Neuronal stem cell (in vitro differentiated cells): Measurements from ENCODE around the gene GLUD1.

ENCODE experiments used
- DNase-seq: peaks from one replicate; pipeline ENCODE4 v3.0.0-alpha.2; 2013; ENCODE audit warnings: low spot score
- H2AFZ ChIP-seq: one replicate; pipeline ENCODE4 v1.6.1; 2013; ENCODE audit warnings: mild to moderate bottlenecking, low read length, inconsistent platforms
- H2AK5ac ChIP-seq: 2 replicates; pipeline ENCODE4 v1.6.1; 2013; ENCODE audit warnings: low read depth, mild to moderate bottlenecking, inconsistent platforms, low read length, moderate library complexity, mixed read lengths
- H2BK120ac ChIP-seq: 2 replicates; pipeline ENCODE4 v1.6.1; 2013; ENCODE audit warnings: low read depth, mild to moderate bottlenecking, inconsistent platforms, low read length, moderate library complexity, mixed read lengths
- H2BK12ac ChIP-seq: one replicate; pipeline ENCODE4 v1.6.1; 2013; ENCODE audit warnings: low read length, inconsistent platforms
- H2BK15ac ChIP-seq: 2 replicates; pipeline ENCODE4 v1.6.1; 2013; ENCODE audit warnings: mild to moderate bottlenecking, low read length, inconsistent platforms, mixed read lengths
- H2BK5ac ChIP-seq: one replicate; pipeline ENCODE4 v1.6.1; 2013; ENCODE audit warnings: inconsistent platforms, mild to moderate bottlenecking, low read length, moderate library complexity
- H3K14ac ChIP-seq: one replicate; pipeline ENCODE4 v1.6.1; 2013; ENCODE audit warnings: low read length, inconsistent platforms
- H3K18ac ChIP-seq: 2 replicates; pipeline ENCODE4 v1.6.1; 2013; ENCODE audit warnings: low read length, inconsistent platforms
- H3K23ac ChIP-seq: 2 replicates; pipeline ENCODE4 v1.6.1; 2013; ENCODE audit warnings: low read depth, mild to moderate bottlenecking, mixed read lengths, low read length, inconsistent platforms; ENCODE audit not compliant: poor library complexity
- H3K27ac ChIP-seq: replicated peaks from 3 replicates; pipeline ENCODE4 v1.5.1; 2013; ENCODE audit warnings: low read length, inconsistent platforms
- H3K27me3 ChIP-seq, 3 experiments: 2 replicates each; pipeline ENCODE4 v1.6.1; 2013; ENCODE audit warnings: low read length in 3 of 3, mild to moderate bottlenecking in 2 of 3, inconsistent platforms in 1 of 3, low read depth in 1 of 3, mixed read lengths in 1 of 3, moderate library complexity in 1 of 3; ENCODE audit not compliant: control insufficient read depth in 3 of 3, insufficient read depth in 3 of 3
- H3K36me3 ChIP-seq, 2 donors: replicated peaks in 1 of 2; 2 replicates each; pipeline ENCODE4 v1.6.1; 2013; ENCODE audit warnings: low read length in 2 of 2; ENCODE audit not compliant: control insufficient read depth in 2 of 2, insufficient read depth in 2 of 2
- H3K4ac ChIP-seq: 2 replicates; pipeline ENCODE4 v1.6.1; 2013; ENCODE audit warnings: inconsistent platforms, mild to moderate bottlenecking, low read length, moderate library complexity
- H3K4me1 ChIP-seq, 2 donors: 1 replicate in 1 of 2; 2 replicates in 1 of 2; pipeline ENCODE4 v1.6.1; 2013; ENCODE audit warnings: low read length in 2 of 2, low read depth in 1 of 2; ENCODE audit not compliant: control insufficient read depth in 2 of 2, insufficient read depth in 1 of 2
- H3K4me2 ChIP-seq: one replicate; pipeline ENCODE4 v1.6.1; 2013; ENCODE audit warnings: mild to moderate bottlenecking, low read length, inconsistent platforms; ENCODE audit not compliant: insufficient read depth, poor library complexity, severe bottlenecking
- H3K4me3 ChIP-seq, 2 donors: 2 replicates each; pipeline ENCODE4 v1.5.1; 2013; ENCODE audit warnings: low read length in 2 of 2, mild to moderate bottlenecking in 2 of 2, inconsistent platforms in 1 of 2, moderate library complexity in 1 of 2
- H3K79me1 ChIP-seq: one replicate; pipeline ENCODE4 v1.6.1; 2013; ENCODE audit warnings: low read depth, mild to moderate bottlenecking, inconsistent platforms, low read length, moderate library complexity
- H3K9ac ChIP-seq: one replicate; pipeline ENCODE4 v1.6.1; 2013; ENCODE audit warnings: mild to moderate bottlenecking, low read depth, low read length, inconsistent platforms; ENCODE audit not compliant: poor library complexity
- H3K9me3 ChIP-seq, 2 donors: replicated peaks in 1 of 2; 2 replicates each; pipeline versions ENCODE3 to v1.6.1; 2013; ENCODE audit warnings: low read length in 2 of 2, mild to moderate bottlenecking in 2 of 2, inconsistent platforms in 1 of 2, low read depth in 1 of 2, mixed read lengths in 1 of 2, moderate library complexity in 1 of 2; ENCODE audit not compliant: control insufficient read depth in 2 of 2, insufficient read depth in 1 of 2
- H4K8ac ChIP-seq: one replicate; pipeline ENCODE4 v1.6.1; 2013; ENCODE audit warnings: low read depth, mild to moderate bottlenecking, inconsistent platforms, low read length, moderate library complexity
- H4K91ac ChIP-seq: one replicate; pipeline ENCODE4 v1.6.1; 2013; ENCODE audit warnings: low read length, low read depth, mild to moderate bottlenecking, inconsistent platforms; ENCODE audit not compliant: poor library complexity
- WGBS, 2 donors: extraction: QIAGEN DNeasy Blood & Tissue Kit; methylation state at CpG; one replicate each; pipeline ENCODE4 v1.1.7; 2013; ENCODE audit warnings: missing lambda C conversion rate in 2 of 2, mixed read lengths in 1 of 2; ENCODE audit not compliant: insufficient read length in 2 of 2, insufficient replicate concordance in 1 of 2; ENCODE audit errors: extremely low coverage in 2 of 2; 5-methylcytosine and 5-hydroxymethylcytosine counted together

The GLUD1 gene

GRCh38 chr10:87058171-87058570 lies 36.5 kb downstream of the GLUD1 start:
- no peak overlapping the region for H2AK5ac ChIP-seq
- no peak overlapping the region for H3K18ac ChIP-seq
- H3K4me3 ChIP-seq, result no peak overlapping the region
- H2AFZ ChIP-seq, result no peak overlapping the region
- H2BK12ac ChIP-seq, result no peak overlapping the region
- no peaks in the 10 kb centered on the region for H3K79me1 ChIP-seq
- H2BK5ac ChIP-seq, result no peak overlapping the region
- H3K4me2 ChIP-seq, result no peak overlapping the region
- no peaks in the 10 kb centered on the region for H3K27me3 ChIP-seq
- H3K4ac ChIP-seq, result no peak overlapping the region
- DNase-seq, result no peak
- H2BK15ac ChIP-seq, result no peak overlapping the region
- peaks cover 0 to under 1% of the 10 kb centered on the region in 2 donors for H3K9me3 ChIP-seq
- H3K36me3 ChIP-seq, result peaks cover 18 to 94% of the 10 kb centered on the region in 2 donors
- no peak overlapping the region for H3K9ac ChIP-seq
- peaks cover 0 to 6% of the 10 kb centered on the region in 2 donors for H3K4me1 ChIP-seq
- WGBS, 2 donors, result no CpG with 5 or more reads among the region's 1 CpG
- no peak overlapping the region for H2BK120ac ChIP-seq
- H3K27ac ChIP-seq, result no peak overlapping the region
- H3K14ac ChIP-seq, result no peak overlapping the region
- no peak overlapping the region for H4K8ac ChIP-seq
- H3K23ac ChIP-seq, result no peak overlapping the region
- H4K91ac ChIP-seq, result no peak overlapping the region

- Histone ChIP-seq H4K8ac (no peak overlapping the region), H3K4ac (no peak overlapping the region), H2AFZ (no peak overlapping the region), H3K27ac (no peak overlapping the region), H4K91ac (no peak overlapping the region), H3K14ac (no peak overlapping the region), H3K79me1 (no peaks in the 10 kb centered on the region), H3K9ac (no peak overlapping the region), H3K4me1 (peaks cover 0 to 6% of the 10 kb centered on the region in 2 donors), H3K36me3 (peaks cover 21 to 97% of the 10 kb centered on the region in 2 donors), H3K23ac (no peak overlapping the region), H2BK120ac (no peak overlapping the region), H3K27me3 (no peaks in the 10 kb centered on the region), H3K4me2 (no peak overlapping the region), H2BK5ac (no peak overlapping the region), H3K4me3 (no peak overlapping the region), H2AK5ac (no peak overlapping the region), H2BK15ac (no peak overlapping the region), H3K9me3 (peaks cover 0 to 1% of the 10 kb centered on the region in 2 donors), H3K18ac (no peak overlapping the region), H2BK12ac (no peak overlapping the region)
- no CpG with 5 or more reads among the region's 7 CpGs for WGBS, 2 donors
- peak; percentile 30 for DNase-seq
Observed at GRCh38 chr10:87054373-87055295, 40.0 kb downstream of the GLUD1 start.

- no peak for DNase-seq
- WGBS, 2 donors, result no CpG with 5 or more reads among the region's 7 CpGs
- Histone ChIP-seq H3K14ac (no peak overlapping the region), H3K27me3 (no peaks in the 10 kb centered on the region), H3K4me2 (no peak overlapping the region), H3K23ac (no peak overlapping the region), H3K4ac (no peak overlapping the region), H4K91ac (no peak overlapping the region), H3K4me1 (peaks cover 0 to 6% of the 10 kb centered on the region in 2 donors), H3K27ac (no peak overlapping the region), H2BK15ac (no peak overlapping the region), H4K8ac (no peak overlapping the region), H3K18ac (no peak overlapping the region), H2BK120ac (no peak overlapping the region), H3K36me3 (peaks cover 21 to 97% of the 10 kb centered on the region in 2 donors), H3K9ac (no peak overlapping the region), H2AK5ac (no peak overlapping the region), H2BK12ac (no peak overlapping the region), H3K4me3 (no peak overlapping the region), H3K9me3 (peaks cover 0 to 1% of the 10 kb centered on the region in 2 donors), H3K79me1 (no peaks in the 10 kb centered on the region), H2BK5ac (no peak overlapping the region), H2AFZ (no peak overlapping the region)
Observed at GRCh38 chr10:87053577-87054181, 41.0 kb downstream of the GLUD1 start.

GRCh38 chr10:87053111-87053510 lies 41.5 kb downstream of the GLUD1 start:
- H2BK5ac ChIP-seq, result no peak overlapping the region
- no peak overlapping the region for H3K27ac ChIP-seq
- H2AK5ac ChIP-seq, result no peak overlapping the region
- H4K8ac ChIP-seq, result no peak overlapping the region
- no peak overlapping the region for H3K4ac ChIP-seq
- no peak for DNase-seq
- H3K9me3 ChIP-seq, result peaks cover 0 to 1% of the 10 kb centered on the region in 2 donors
- no peak overlapping the region for H3K18ac ChIP-seq
- H3K23ac ChIP-seq, result no peak overlapping the region
- no peak overlapping the region for H3K9ac ChIP-seq
- H2AFZ ChIP-seq, result no peak overlapping the region
- H2BK15ac ChIP-seq, result no peak overlapping the region
- no peak overlapping the region for H3K14ac ChIP-seq
- H3K36me3 ChIP-seq, result peaks cover 21 to 95% of the 10 kb centered on the region in 2 donors
- no peaks in the 10 kb centered on the region for H3K27me3 ChIP-seq
- H2BK120ac ChIP-seq, result no peak overlapping the region
- peaks cover 0 to 6% of the 10 kb centered on the region in 2 donors for H3K4me1 ChIP-seq
- no peaks in the 10 kb centered on the region for H3K79me1 ChIP-seq
- no peak overlapping the region for H3K4me3 ChIP-seq
- no peak overlapping the region for H2BK12ac ChIP-seq
- H4K91ac ChIP-seq, result no peak overlapping the region
- H3K4me2 ChIP-seq, result no peak overlapping the region
- no CpG with 5 or more reads among the region's 3 CpGs for WGBS, 2 donors
